ENCODE measurements around the gene ARSB. TPM values are rescaled to one million over a fixed set of nuclear protein-coding genes. Genes with fewer than 3 reads are reported as not detected.

The ARSB gene
- total RNA-seq, 2 donors from 2014 or later: 28.1 TPM

GRCh38 chr5:78896132-78896531 is 89.0 kb downstream of the ARSB start:
- TF ChIP-seq CTCF (conservative IDR thresholded peaks at IDR 0.05): no peak
- Mint-ChIP-seq H3K4me1 (peaks cover 21% of the 10 kb centered on the region), H3K36me3 (ENCODE audit: low read depth) (peaks cover 7% of the 10 kb centered on the region), H3K27ac (no peak overlapping the region), H3K4me3 (no peak overlapping the region), H3K27me3 (ENCODE audit: insufficient read depth) (no peaks in the 10 kb centered on the region), H3K9me3 (peaks cover 11% of the 10 kb centered on the region)
- Histone ChIP-seq H3K27me3 (ENCODE audit: control insufficient read depth, insufficient read depth, low read length, poor library complexity, severe bottlenecking) (no peaks in the 10 kb centered on the region), H3K9me3 (ENCODE audit: control insufficient read depth, low read length) (peaks cover 30% of the 10 kb centered on the region), H3K27ac (ENCODE audit: low read depth, low read length) (no peak overlapping the region), H3K36me3 (ENCODE audit: control insufficient read depth, insufficient read depth, low read length) (no peaks in the 10 kb centered on the region), H3K9ac (ENCODE audit: extremely low read depth, low read length, poor library complexity, severe bottlenecking) (no peak overlapping the region), H3K4me3 (ENCODE audit: low read length) (no peak overlapping the region), H3K4me1 (ENCODE audit: control insufficient read depth, insufficient read depth, low read length) (no peaks in the 10 kb centered on the region)
- no peak for DNase-seq
- WGBS, 2 experiments (ENCODE audit: insufficient coverage in 1 of 2, insufficient read length in 1 of 2): 92 to 100% methylated on average over 3 to 4 of the region's 4 CpGs

GRCh38 chr5:78895616-78896015 is 89.5 kb downstream of the ARSB start:
- peaks cover 21% of the 10 kb centered on the region for H3K4me1 Mint-ChIP-seq
- DNase-seq: no peak
- peaks cover 11% of the 10 kb centered on the region for H3K9me3 Mint-ChIP-seq
- WGBS, 2 experiments (ENCODE audit: insufficient coverage in 1 of 2, insufficient read length in 1 of 2): 93 to 96% methylated on average over 3 to 4 of the region's 4 CpGs
- no peak overlapping the region for H3K4me3 Mint-ChIP-seq
- no peaks in the 10 kb centered on the region for H3K36me3 ChIP-seq (ENCODE audit: control insufficient read depth, insufficient read depth, low read length)
- no peak overlapping the region for H3K27ac ChIP-seq (ENCODE audit: low read depth, low read length)
- peaks cover 29% of the 10 kb centered on the region for H3K9me3 ChIP-seq (ENCODE audit: control insufficient read depth, low read length)
- no peak for TF ChIP-seq CTCF (conservative IDR thresholded peaks at IDR 0.05)
- no peak overlapping the region for H3K27ac Mint-ChIP-seq
- H3K4me1 ChIP-seq (ENCODE audit: control insufficient read depth, insufficient read depth, low read length): no peaks in the 10 kb centered on the region
- H3K9ac ChIP-seq (ENCODE audit: extremely low read depth, low read length, poor library complexity, severe bottlenecking): no peak overlapping the region
- H3K36me3 Mint-ChIP-seq (ENCODE audit: low read depth): peaks cover 7% of the 10 kb centered on the region
- no peak overlapping the region for H3K4me3 ChIP-seq (ENCODE audit: low read length)
- no peaks in the 10 kb centered on the region for H3K27me3 Mint-ChIP-seq (ENCODE audit: insufficient read depth)
- no peaks in the 10 kb centered on the region for H3K27me3 ChIP-seq (ENCODE audit: control insufficient read depth, insufficient read depth, low read length, poor library complexity, severe bottlenecking)

- H3K9me3 ChIP-seq (ENCODE audit: control insufficient read depth, low read length): peaks cover 23% of the 10 kb centered on the region
- no peaks in the 10 kb centered on the region for H3K27me3 ChIP-seq (ENCODE audit: control insufficient read depth, insufficient read depth, low read length, poor library complexity, severe bottlenecking)
- H3K9ac ChIP-seq (ENCODE audit: extremely low read depth, low read length, poor library complexity, severe bottlenecking): no peak overlapping the region
- TF ChIP-seq CTCF (conservative IDR thresholded peaks at IDR 0.05): no peak
- Mint-ChIP-seq H3K27me3 (ENCODE audit: insufficient read depth) (no peaks in the 10 kb centered on the region), H3K27ac (no peak overlapping the region), H3K4me3 (no peak overlapping the region), H3K4me1 (peaks cover 14% of the 10 kb centered on the region), H3K36me3 (ENCODE audit: low read depth) (peaks cover 4% of the 10 kb centered on the region), H3K9me3 (peaks cover 5% of the 10 kb centered on the region)
- WGBS, 2 experiments (ENCODE audit: insufficient coverage in 1 of 2, insufficient read length in 1 of 2): 91% methylated on average over 4 of the region's 4 CpGs; no CpG with 5 or more reads in 1 of the 2 experiments
- H3K36me3 ChIP-seq (ENCODE audit: control insufficient read depth, insufficient read depth, low read length): no peaks in the 10 kb centered on the region
- no peaks in the 10 kb centered on the region for H3K4me1 ChIP-seq (ENCODE audit: control insufficient read depth, insufficient read depth, low read length)
- H3K4me3 ChIP-seq (ENCODE audit: low read length): no peak overlapping the region
- no peak for DNase-seq
- no peak overlapping the region for H3K27ac ChIP-seq (ENCODE audit: low read depth, low read length)
Measured at GRCh38 chr5:78893940-78894677, 91.0 kb downstream of the ARSB start.

Measured in endodermal cell (in vitro differentiated cells).